VCaP (cell line): Measurements from ENCODE around the gene HSPA12A.

Source experiments
- H3K27ac ChIP-seq: fragments of 450-650 bp; 2 replicates; pipeline ENCODE4 v1.5.1; 2017
- CTCF ChIP-seq: fragments of 450-650 bp; conservative IDR thresholded peaks from 2 replicates; pipeline ENCODE4 v1.5.1; 2017; ENCODE audit warnings: mild to moderate bottlenecking, moderate library complexity

Gene HSPA12A

GRCh38 chr10:116669080-116669479 lies 73.3 kb downstream of the HSPA12A start:
- no peak for TF ChIP-seq CTCF
- no peak overlapping the region for H3K27ac ChIP-seq

- no peak overlapping the region for H3K27ac ChIP-seq
- TF ChIP-seq CTCF, result no peak
These were observed 73.9 kb downstream of the HSPA12A start for GRCh38 chr10:116668446-116668845.

- TF ChIP-seq CTCF, result no peak
- no peak overlapping the region for H3K27ac ChIP-seq
These were observed 74.3 kb downstream of the HSPA12A start for GRCh38 chr10:116668018-116668417.

- no peak for TF ChIP-seq CTCF
These were observed 74.9 kb downstream of the HSPA12A start for GRCh38 chr10:116667484-116667883.

GRCh38 chr10:116665541-116666125 lies 76.7 kb downstream of the HSPA12A start:
- no peak overlapping the region for H3K27ac ChIP-seq
- no peak for TF ChIP-seq CTCF

More at GRCh38 chr10:116667484-116667883, 74.9 kb downstream of the HSPA12A start:
- H3K27ac ChIP-seq, result no peak overlapping the region

GRCh38 chr10:116664631-116665030 lies 77.7 kb downstream of the HSPA12A start:
- no peak overlapping the region for H3K27ac ChIP-seq
- no peak for TF ChIP-seq CTCF

GRCh38 chr10:116663342-116663741 lies 79.0 kb downstream of the HSPA12A start:
- TF ChIP-seq CTCF, result no peak
- no peak overlapping the region for H3K27ac ChIP-seq

GRCh38 chr10:116660860-116661259 lies 81.5 kb downstream of the HSPA12A start:
- no peak for TF ChIP-seq CTCF

More at GRCh38 chr10:116660860-116661259, 81.5 kb downstream of the HSPA12A start:
- no peak overlapping the region for H3K27ac ChIP-seq
